Stimulated activated CD4-positive, alpha-beta T cell treated with anti-CD3 and anti-CD28 coated beads, Interleukin-15, amount 100 ng/mL, for 48 hours (primary cell): ENCODE measurements around the gene XCL2.
"Not testable (repeated sequence)": the region's sequence is repeated elsewhere in the genome, so short reads cannot be mapped to it uniquely, and the experiment has no call there.

Experiments used
- DNase-seq, 2 donors: peaks; one replicate each; pipeline ENCODE4 v3.0.0-alpha.2; 2020; ENCODE audit warnings: low read depth in 2 of 2

The XCL2 gene, protein sequence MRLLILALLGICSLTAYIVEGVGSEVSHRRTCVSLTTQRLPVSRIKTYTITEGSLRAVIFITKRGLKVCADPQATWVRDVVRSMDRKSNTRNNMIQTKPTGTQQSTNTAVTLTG

DNA sequence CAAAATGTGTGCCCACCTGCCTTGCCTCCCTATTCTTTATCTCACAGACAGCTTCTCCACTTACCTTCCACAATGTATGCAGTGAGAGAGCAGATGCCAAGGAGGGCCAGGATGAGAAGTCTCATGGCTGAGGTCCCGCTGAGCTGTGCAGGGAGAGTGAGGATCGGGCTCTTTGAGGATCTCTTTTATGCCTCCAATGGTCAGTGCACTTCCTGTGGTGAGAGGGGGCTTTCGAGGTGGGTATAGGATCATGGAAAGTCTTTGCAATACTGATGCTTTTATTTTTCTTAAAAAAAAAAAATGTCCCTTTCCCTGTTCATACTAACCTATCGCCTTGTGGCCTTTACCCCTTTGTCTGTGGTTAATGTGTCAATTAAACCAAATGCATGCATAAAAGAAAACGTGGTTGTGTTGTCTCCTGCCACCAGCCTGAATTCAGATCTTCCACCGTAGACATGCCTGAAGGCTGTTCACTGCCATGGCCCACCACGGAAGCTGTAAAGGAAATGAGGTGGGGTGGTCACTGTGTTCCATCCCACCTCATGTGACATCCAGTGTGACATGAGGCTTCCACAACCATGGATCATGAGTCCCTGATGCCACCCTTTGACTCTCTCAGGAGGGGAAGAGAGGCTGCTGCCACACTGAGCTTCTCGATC, at the start of gene XCL2:
Gene XCL2, minus strand, starts transcription at position 158 of the 659 bp plus-strand sequence. Its CDS starts 33 bp downstream, at position 125.
- DNase-seq, result not testable (repeated sequence)

- DNase-seq, result no peak
Measured at GRCh38 chr1:168591641-168592250, 47.9 kb upstream of the XCL2 start.

DNA sequence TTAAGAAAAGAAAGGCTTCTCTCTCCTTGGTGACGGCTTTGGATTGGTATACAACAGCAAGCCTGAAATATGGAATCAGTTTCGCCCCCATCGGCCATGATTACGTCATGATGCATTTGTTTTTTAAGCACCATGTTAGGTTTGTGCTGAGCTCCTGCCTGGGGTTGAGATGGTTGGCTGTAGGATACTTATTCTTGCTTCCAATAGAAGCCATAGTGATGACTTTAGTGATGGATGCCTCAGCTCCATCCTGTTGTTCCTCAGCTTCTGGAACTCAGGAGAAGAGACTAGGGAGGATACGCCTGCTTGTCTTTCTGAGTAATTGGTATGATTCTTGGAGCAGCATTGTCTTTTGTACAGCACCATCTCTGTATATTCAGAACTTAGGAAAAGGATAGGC, 47.3 kb upstream of the XCL2 start:
- no peak for DNase-seq

- no peak for DNase-seq
Measured at GRCh38 chr1:168589167-168589566, 45.4 kb upstream of the XCL2 start.

DNA sequence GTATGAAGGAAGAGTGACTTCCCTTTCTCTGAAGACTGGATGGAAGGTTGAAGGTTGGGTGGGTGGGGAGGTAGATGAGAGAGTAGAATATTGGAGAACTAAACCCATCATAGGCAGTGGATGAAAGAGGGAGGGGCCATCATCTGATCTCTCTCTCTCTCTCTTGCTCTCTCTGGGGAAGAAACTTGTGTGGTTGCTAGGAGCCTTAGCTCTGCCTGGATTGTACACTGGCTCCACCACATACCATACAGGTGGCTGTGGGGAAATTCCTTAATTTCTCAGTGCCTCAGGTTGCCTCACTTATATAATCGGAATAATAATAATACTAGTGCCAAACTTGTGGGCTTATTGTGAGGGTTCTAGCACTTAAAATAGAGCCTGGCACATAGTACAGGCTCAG, 42.1 kb upstream of the XCL2 start:
- DNase-seq, result no peak

DNA sequence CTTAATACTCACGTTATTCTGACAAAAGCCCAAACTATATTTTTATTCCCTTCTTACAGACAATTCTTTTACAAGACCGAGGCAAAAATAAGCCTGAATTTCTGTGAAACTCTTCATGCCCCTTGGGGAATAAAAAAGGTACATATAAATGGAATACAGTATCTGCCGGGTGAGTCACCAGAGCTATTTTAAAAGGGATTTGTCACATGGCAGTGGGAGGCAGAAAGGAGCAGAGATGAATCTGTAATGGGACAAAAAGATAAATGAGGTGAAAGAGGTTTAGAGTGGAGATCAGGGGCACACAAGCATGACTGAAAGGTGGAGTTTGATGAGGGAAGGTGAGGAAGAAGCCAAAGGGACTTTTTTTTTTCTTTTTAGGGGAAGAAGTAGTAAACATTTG, 41.4 kb upstream of the XCL2 start:
- no peak for DNase-seq

DNA sequence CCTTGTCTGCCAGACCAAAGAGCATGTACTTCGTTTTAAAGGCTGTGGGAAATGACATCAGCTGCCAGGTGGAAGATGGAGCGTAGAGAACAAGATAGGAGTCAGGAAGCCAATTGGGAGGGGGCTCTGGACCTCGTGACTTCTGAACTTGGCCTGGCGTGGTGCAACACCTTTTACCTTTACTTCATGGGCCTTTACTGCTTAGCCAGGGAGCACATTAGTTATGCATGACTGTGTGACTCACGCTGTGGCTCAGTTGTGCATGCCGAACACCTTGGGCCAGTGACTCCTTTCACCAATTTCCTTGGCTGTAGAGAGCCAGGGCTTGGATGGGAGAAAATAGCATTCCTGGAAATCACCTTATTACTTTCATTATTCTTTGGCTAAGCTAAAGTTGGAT, 39.8 kb upstream of the XCL2 start:
- no peak for DNase-seq

DNA sequence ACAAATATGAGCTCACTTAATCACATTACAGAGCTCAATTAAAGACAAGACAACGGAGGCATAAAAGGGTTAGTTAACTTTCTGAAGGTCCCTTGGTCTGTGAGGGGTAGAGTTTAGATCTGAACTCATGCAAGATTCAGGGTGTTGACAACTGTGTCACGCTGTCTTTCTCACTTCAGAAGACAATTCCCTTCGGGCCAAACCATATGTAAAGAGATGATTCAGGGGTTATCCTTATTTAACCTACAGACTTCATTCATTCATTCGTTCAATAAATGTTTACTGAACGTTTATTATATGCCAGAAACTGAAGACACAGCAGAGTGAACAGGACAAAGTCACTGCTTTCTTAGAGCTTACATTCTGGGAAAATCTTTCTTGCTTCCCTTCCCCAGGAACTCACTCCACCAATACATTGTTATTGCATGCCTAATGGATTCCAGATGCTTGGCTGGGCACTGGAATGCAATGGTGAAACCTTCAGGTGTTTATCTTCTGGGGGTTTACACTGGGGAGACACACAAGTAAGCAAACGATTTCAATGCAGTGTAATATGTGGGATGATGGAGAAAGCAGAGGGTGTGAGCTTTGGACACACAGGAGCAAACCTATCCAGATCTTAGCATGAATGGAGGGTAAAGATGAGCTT, 39.0 kb upstream of the XCL2 start:
- no peak for DNase-seq

DNA sequence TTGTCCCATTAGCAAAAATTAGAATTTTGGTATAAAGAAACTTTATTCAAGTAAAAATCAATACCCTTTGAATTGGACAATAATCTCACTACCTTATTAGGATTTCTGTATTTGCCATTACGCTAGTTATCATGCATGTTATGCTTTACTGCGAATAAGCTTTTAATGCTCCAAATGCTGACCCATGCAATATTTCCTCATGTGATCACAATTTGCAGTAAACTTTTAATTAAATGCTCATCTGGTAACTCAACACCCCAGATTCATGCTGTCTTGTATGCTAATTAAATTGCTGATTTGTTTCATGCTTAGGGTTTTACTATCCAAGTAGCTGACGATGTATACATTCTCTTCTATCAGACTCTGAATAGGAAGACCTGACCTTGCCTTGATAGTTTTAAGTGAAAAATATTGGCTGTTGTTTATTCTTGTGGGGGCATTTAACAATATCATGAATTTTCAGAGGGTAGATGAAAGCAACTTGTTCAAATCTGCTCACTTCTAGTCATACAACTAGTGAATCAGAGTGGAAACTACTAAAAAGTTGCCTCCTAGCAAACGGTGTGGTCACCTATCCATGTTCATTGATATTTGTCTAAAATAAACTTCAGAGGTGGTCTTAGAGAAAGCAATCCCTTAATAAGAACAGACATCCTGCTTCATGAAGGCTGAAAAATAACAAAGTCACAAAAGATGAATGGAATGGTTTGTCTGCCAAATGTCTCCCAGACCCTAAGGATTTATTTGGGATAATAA, 38.2 kb upstream of the XCL2 start:
- DNase-seq, result no peak

DNA sequence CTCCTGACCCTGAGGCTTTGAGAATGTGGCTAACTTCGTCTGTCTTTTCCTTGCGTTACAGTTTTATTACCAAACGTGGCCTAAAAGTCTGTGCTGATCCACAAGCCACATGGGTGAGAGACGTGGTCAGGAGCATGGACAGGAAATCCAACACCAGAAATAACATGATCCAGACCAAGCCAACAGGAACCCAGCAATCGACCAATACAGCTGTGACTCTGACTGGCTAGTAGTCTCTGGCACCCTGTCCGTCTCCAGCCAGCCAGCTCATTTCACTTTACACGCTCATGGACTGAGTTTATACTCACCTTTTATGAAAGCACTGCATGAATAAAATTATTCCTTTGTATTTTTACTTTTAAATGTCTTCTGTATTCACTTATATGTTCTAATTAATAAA, 37.2 kb upstream of the XCL2 start:
- not testable (repeated sequence) for DNase-seq

DNA sequence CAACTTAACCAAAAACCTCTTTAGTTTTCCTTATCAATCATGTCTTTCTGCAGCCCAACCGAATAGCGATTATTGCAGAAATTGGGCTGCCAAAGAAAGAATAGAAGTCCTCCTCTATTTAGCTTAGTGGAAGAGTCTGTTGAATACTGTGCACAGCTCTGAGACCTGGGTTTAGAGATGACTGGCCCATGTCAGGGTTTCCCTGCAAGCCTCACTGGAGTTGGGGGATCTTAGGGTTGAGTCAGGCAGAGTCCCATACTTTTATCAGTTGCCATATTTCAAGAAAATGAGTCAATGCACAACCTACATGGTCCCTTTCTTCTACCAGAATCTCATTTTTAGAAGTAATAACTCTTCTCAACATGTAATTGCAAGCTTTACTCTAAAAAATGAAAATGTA, 36.5 kb upstream of the XCL2 start:
- DNase-seq, result not testable (repeated sequence)

- DNase-seq, result not testable (repeated sequence)
Measured at GRCh38 chr1:168578531-168579185, 34.9 kb upstream of the XCL2 start.

DNA sequence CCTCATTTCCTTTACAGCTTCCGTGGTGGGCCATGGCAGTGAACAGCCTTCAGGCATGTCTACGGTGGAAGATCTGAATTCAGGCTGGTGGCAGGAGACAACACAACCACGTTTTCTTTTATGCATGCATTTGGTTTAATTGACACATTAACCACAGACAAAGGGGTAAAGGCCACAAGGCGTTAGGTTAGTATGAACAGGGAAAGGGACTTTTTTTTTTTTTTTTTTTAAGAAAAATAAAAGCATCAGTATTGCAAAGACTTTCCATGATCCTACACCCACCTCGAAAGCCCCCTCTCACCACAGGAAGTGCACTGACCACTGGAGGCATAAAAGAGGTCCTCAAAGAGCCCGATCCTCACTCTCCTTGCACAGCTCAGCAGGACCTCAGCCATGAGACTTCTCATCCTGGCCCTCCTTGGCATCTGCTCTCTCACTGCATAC, 32.5 kb upstream of the XCL2 start, which contains the start of gene XCL1:
Gene XCL1, plus strand, starts transcription at position 361 of the 444 bp plus-strand sequence. Its CDS starts 33 bp downstream, at position 394.
- DNase-seq, result not testable (repeated sequence)

DNA sequence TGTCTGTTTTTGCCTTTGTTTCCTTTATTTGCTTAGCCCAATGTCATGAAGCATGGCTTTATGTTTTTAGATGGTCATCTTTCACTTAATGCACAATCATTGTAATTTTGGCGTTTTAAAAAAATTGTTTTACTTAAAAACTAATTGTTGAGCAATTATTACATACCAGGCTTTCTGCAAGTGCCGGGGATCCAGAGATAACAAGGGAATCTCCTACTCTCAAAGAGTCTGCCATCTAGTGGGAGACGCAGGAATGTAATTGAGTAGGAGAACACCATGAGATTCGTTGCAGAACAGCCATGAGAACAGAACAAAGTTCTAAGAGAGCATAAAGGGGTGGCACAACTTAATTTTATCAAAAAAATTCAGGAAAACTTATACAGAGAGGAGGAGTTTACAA, 30.4 kb upstream of the XCL2 start:
- not testable (repeated sequence) for DNase-seq

DNA sequence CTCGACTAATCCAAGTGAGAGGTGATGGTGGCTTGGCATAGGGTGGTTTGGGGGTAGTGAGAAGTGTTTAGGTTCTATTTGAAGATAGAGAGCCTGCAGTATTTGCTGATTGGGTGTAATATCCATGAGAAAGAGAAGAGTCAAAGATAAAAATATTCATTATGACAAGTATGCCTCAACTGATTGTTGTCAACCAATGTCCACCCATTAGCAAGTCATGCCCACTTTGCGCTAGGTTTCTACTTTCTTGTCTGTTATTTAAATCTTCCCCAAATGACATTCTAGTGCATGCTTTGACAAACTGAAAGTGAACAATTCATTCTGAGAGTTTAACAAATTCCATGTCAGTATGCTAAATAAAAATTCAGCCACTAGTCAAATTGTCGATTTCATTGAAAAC, 28.8 kb upstream of the XCL2 start:
- DNase-seq, result no peak

GRCh38 chr1:168570652-168571051, 26.9 kb upstream of the XCL2 start:
- DNase-seq, result no peak

DNA sequence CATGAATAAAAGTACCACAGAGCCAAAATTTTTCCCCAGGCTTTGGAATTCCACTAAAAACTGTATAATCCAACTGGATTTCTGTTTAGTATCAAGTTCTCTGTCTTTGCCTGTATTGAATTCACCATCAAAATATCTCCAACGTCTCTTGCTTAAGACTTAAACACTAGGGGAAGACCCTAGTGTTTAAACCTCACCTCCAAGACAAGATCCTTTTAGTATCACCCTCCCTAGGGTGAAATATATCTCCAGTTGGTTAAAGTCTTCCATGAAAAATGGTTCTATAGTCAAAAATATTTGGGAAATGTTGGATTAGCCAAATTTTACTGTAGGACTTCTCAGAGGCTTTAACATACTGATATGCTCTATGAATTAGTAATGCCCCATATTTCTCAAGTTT, 24.5 kb upstream of the XCL2 start:
- no peak for DNase-seq

DNA sequence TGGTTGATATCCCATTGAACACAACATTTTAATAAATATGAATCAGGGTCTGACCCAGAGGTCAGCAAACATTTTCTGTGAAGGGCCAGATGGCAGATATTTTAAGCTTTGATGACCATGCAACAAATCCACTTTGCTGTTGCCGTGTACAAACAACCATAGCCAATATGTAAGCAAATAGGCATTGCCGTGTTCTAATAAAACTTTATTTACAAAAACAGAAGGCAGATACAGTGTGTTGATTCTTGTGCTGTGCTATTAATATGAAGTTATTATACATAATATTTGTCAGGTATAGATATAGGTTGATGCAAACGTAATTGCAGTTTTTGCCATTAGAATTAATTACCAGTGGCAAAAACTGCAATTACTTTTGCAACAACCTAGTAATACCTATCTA, 23.8 kb upstream of the XCL2 start:
- DNase-seq, result no peak

GRCh38 chr1:168567007-168567406, 23.2 kb upstream of the XCL2 start:
- no peak for DNase-seq

DNA sequence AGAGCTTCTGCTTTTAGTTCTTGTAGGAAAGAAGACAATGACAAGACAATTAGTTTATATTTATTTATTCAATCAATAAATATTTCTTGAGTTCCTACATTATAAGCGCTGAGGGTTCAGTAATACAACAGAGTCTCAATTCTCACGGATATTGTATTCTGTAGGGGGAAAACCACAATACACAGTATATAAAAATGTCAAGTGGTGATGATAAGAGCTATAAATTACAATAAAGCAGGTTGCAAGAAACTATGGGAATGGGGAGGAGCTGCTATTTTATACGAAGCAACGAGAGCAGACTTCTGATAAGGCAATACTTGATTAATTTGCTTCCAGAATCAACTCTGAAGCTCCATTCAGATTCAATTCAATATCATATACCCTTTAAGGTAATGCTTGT, 22.0 kb upstream of the XCL2 start:
- DNase-seq, result no peak

- DNase-seq, result no peak
Measured at GRCh38 chr1:168561989-168562388, 18.2 kb upstream of the XCL2 start.

DNA sequence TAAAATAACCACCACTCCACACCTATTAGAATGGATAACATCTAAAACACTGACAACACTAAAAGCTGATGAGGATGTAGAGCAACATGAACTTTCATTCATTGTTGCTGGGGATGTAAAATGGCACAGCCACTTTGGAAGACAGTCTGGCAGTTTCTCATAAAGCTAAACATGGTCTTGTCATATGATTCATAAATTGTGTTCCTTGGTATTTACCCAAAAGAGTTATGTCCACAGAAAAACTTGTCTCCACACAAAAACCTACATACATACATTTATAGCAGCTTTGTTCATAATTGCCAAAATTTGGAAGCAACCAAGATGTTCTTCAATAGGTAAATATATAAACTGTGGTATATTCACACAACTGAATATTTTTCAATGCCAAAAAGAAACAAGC, 16.6 kb upstream of the XCL2 start:
- no peak for DNase-seq
